Activated CD8-positive, alpha-beta T cell treated with anti-CD3 and anti-CD28 coated beads for 36 hours (primary cell): Measurements from ENCODE around the gene ARHGAP12. TPM values are rescaled to one million over a fixed set of nuclear protein-coding genes. Genes with fewer than 3 reads are reported as not detected.

ENCODE experiments used
- ATAC-seq: fragments of 200-7000 bp; cut with Tn5 transposase; one replicate; pipeline ENCODE4 v1.10.0; 2021; ENCODE audit warnings: mild to moderate bottlenecking, moderate library complexity
- CTCF ChIA-PET: fragments of 350-600 bp; sonication (Branson Sonifier 250); formaldehyde crosslinking; loops from one replicate; lab custom pipeline; 2021; ENCODE audit warnings: antibody characterized with exemption; lab: Charles Lee
- POLR2A ChIA-PET: fragments of 350-600 bp; sonication (Branson Sonifier 250); formaldehyde crosslinking; loops from one replicate; lab custom pipeline; 2021; ENCODE audit warnings: antibody characterized with exemption; lab: Charles Lee
- DNase-seq: peaks from one replicate; pipeline ENCODE4 v3.0.0-alpha.2; 2020
- H3K27ac Mint-ChIP-seq: one replicate; pipeline ENCODE4 v1.8.0; 2021; ENCODE audit warnings: mild to moderate bottlenecking, mixed read lengths
- H3K27me3 Mint-ChIP-seq: one replicate; pipeline ENCODE4 v1.8.0; 2021; ENCODE audit warnings: mixed read lengths
- H3K36me3 Mint-ChIP-seq: one replicate; pipeline ENCODE4 v1.8.0; 2021; ENCODE audit warnings: low read depth, mixed read lengths
- H3K4me1 Mint-ChIP-seq: one replicate; pipeline ENCODE4 v1.8.0; 2021; ENCODE audit warnings: low read depth, mixed read lengths
- H3K4me3 Mint-ChIP-seq: one replicate; pipeline ENCODE4 v1.8.0; 2021; ENCODE audit warnings: mild to moderate bottlenecking, moderate library complexity, mixed read lengths
- H3K9me3 Mint-ChIP-seq: one replicate; pipeline ENCODE4 v1.8.0; 2021; ENCODE audit warnings: mixed read lengths
- intact Hi-C: fragments of 100-400 bp; cut with micrococcal nuclease; formaldehyde crosslinking; loops from one replicate; pipeline ENCODE4 v1.10.0; 2022
- total RNA-seq, 2 experiments: library from RNA; stranded (reverse); gene quantifications; one replicate each; pipeline ENCODE4 v1.2.3, GENCODE V29; 2021
- TF ChIP-seq, protein P1 (sequence below): fragments of 200-600 bp; IDR thresholded peaks from one replicate; pipeline ENCODE4 v1.8.0; 2022; ENCODE audit warnings: antibody characterized with exemption, mild to moderate bottlenecking

The ARHGAP12 gene
- total RNA-seq, 2 experiments from 2014 or later, result 4.0 to 4.3 TPM

DNA sequence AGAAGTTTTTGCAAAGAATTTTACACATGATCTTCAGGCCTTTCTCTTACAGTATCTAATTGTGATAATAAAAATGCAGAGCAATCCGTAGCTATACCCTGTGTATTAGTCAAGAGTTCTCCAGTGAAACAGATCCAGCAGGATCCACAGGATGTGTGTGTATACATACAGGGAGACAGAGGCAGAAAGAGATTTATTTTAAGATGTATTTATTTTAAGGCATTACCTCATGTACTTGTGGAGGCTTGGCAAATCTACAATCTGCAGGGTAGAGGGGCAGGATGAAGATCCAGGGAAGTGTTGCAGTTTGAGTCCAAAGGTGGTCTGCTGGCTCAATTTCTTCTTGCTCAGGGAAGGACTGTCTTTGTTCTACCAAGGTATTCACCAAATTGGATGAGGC lies 41.7 kb downstream of the ARHGAP12 start:
- H3K9me3 Mint-ChIP-seq, result no peaks in the 10 kb centered on the region
- intact Hi-C loops, result no loop called here

DNA sequence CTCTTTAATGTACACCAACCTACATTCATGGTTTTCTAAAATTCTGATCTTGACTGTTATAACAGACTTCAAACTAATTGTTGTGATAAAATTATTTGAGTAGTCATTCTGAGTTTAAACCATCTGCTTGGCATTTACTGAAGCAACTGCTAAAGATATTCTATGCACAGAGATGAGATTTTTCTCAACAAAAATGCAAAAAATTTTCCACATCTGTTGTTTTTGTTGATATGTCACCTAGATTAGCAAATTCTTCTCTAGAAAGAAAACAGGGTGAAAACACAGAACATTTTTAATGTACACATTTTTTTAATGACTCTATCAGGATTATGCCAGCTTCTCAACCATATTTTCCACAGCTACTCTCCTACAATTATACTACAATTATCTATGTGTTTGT lies 42.7 kb downstream of the ARHGAP12 start:
- ATAC-seq (no peak), DNase-seq (no peak)
- Mint-ChIP-seq H3K27ac (no peak overlapping the region), H3K27me3 (no peaks in the 10 kb centered on the region), H3K36me3 (no peaks in the 10 kb centered on the region), H3K4me3 (no peak overlapping the region), H3K4me1 (peaks cover 10% of the 10 kb centered on the region), H3K9me3 (no peaks in the 10 kb centered on the region)
- ChIA-PET CTCF (interaction anchor here (1.0 kb wide), 1 partner anchor 22 kb away, joined by 3 read pairs; no protein-coding TSS in a partner anchor), POLR2A (no interaction called here)
- TF ChIP-seq, protein P1, sequence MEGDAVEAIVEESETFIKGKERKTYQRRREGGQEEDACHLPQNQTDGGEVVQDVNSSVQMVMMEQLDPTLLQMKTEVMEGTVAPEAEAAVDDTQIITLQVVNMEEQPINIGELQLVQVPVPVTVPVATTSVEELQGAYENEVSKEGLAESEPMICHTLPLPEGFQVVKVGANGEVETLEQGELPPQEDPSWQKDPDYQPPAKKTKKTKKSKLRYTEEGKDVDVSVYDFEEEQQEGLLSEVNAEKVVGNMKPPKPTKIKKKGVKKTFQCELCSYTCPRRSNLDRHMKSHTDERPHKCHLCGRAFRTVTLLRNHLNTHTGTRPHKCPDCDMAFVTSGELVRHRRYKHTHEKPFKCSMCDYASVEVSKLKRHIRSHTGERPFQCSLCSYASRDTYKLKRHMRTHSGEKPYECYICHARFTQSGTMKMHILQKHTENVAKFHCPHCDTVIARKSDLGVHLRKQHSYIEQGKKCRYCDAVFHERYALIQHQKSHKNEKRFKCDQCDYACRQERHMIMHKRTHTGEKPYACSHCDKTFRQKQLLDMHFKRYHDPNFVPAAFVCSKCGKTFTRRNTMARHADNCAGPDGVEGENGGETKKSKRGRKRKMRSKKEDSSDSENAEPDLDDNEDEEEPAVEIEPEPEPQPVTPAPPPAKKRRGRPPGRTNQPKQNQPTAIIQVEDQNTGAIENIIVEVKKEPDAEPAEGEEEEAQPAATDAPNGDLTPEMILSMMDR, result no peak
- intact Hi-C loops, result no loop called here

More for the DNA sequence above, 41.7 kb downstream of the ARHGAP12 start:
- no peak overlapping the region for H3K27ac Mint-ChIP-seq
- ChIA-PET CTCF (no interaction called here), POLR2A (no interaction called here)
- ATAC-seq, result no peak
- H3K27me3 Mint-ChIP-seq, result no peaks in the 10 kb centered on the region
- TF ChIP-seq, protein P1, result no peak
- H3K4me1 Mint-ChIP-seq, result peaks cover 16% of the 10 kb centered on the region
- no peak for DNase-seq
- no peak overlapping the region for H3K4me3 Mint-ChIP-seq
- H3K36me3 Mint-ChIP-seq, result no peaks in the 10 kb centered on the region

DNA sequence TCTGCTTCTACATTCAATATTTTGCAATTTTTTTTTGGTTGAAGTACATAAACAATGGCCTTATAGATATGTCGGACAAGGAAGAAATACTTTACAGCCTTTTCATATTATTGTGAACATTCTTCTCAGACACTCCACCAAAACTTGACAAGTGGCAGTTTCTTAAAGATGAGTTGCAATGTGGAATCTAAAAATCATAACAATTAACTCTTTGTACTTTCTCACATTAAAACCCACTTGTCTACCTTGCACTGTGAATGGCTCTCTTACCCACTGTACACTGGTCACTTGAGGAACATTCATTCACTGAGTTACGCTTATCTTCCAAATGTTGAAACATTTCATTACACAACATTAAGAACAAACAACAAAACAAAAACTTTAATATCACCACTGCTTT lies 44.2 kb downstream of the ARHGAP12 start:
- Mint-ChIP-seq H3K4me3 (no peak overlapping the region), H3K36me3 (no peaks in the 10 kb centered on the region), H3K27me3 (no peaks in the 10 kb centered on the region), H3K27ac (no peak overlapping the region), H3K9me3 (no peaks in the 10 kb centered on the region), H3K4me1 (peaks cover 8% of the 10 kb centered on the region)
- ChIA-PET CTCF (no interaction called here), POLR2A (no interaction called here)
- TF ChIP-seq, protein P1, result no peak
- intact Hi-C loops, result no loop called here
- no peak for DNase-seq
- no peak for ATAC-seq

DNA sequence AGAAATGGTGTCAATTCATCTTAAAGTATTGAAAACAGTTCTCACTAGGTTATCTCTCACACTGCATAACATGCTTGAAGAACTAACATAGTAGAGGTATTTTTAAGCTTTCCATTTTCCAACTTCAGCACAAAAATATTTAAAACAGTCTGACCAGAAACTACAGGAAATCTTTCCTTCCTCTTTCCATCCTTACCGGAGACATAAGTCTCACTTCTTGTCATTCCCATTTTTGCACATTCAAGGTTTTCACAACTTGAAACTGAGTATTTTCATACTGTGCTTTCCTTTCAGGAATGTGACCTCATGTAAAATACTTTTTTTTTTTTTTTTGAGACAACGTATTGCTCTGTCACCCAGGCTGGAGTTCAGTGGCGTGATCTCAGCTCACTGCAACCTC lies 45.2 kb downstream of the ARHGAP12 start:
- Mint-ChIP-seq H3K27me3 (no peaks in the 10 kb centered on the region), H3K36me3 (no peaks in the 10 kb centered on the region), H3K9me3 (no peaks in the 10 kb centered on the region), H3K27ac (no peak overlapping the region), H3K4me1 (peaks cover 8% of the 10 kb centered on the region), H3K4me3 (no peak overlapping the region)
- DNase-seq, result no peak
- intact Hi-C loops, result no loop called here
- CTCF ChIA-PET, result interaction anchor here (0.7 to 0.9 kb wide), 2 partner anchors 22 to 844 kb away, joined by 3 read pairs; no protein-coding TSS in a partner anchor
- TF ChIP-seq, protein P1, result no peak
- no peak for ATAC-seq
- POLR2A ChIA-PET, result interaction anchor here (1.3 kb wide), 1 partner anchor 13 kb away, joined by 3 read pairs; no protein-coding TSS in a partner anchor

DNA sequence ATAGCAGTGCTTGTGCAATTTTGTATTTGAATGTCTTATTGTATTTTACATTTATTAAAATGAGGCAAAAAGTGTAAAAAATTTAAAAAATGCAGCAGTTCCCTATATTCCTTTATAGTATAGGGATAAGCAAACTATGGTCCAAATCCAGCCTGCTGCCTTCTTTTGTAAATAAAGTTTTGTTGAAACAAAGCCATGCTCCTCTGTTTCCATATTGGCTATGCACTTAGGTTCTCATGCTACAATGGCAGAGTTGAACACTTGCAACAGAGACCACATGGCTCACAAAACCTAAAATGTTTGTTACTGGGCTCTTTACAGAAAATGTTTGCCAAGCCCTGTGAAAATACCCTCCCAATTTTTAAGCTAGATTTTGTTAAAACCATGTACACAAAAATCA lies 50.1 kb downstream of the ARHGAP12 start:
- Mint-ChIP-seq H3K27ac (no peak overlapping the region), H3K4me1 (peaks cover 23% of the 10 kb centered on the region), H3K4me3 (no peak overlapping the region), H3K36me3 (peaks cover 3% of the 10 kb centered on the region), H3K9me3 (no peaks in the 10 kb centered on the region), H3K27me3 (no peaks in the 10 kb centered on the region)
- ATAC-seq (no peak), DNase-seq (no peak)
- TF ChIP-seq, protein P1, result no peak
- POLR2A ChIA-PET, result no interaction called here
- CTCF ChIA-PET, result interaction anchor here (1.4 to 1.6 kb wide), 2 partner anchors 18 to 35 kb away, joined by 3 to 4 read pairs; no protein-coding TSS in a partner anchor
- intact Hi-C loops, result no loop called here
